ENCODE measurements around the gene TUT1. TPM values are rescaled to one million over a fixed set of nuclear protein-coding genes. Genes with fewer than 3 reads are reported as not detected.

The TUT1 gene
- total RNA-seq, 2 experiments from 2014 or later, result 22.5 to 38.2 TPM

- no peak overlapping the region for H3K4me3 ChIP-seq (ENCODE audit: low read depth, low read length, poor library complexity, severe bottlenecking)
- H3K27ac ChIP-seq (ENCODE audit: low read depth, low read length, poor library complexity, severe bottlenecking), result peak overlapping the region; percentile 48
- no TSS peak for BruUV-seq (replicated peaks)
- peaks cover 79% of the 10 kb centered on the region for H3K36me3 ChIP-seq (ENCODE audit: insufficient read depth, low read length)
- no peaks in the 10 kb centered on the region for H3K9me2 ChIP-seq (ENCODE audit: insufficient read depth, low read length)
- H4K20me1 ChIP-seq (ENCODE audit: insufficient read depth, low read length), result no peaks in the 10 kb centered on the region
- H3K9me3 ChIP-seq (ENCODE audit: low read length), result no peaks in the 10 kb centered on the region
- peak; percentile 62 for DNase-seq (ENCODE audit: low spot score)
- CTCF ChIA-PET (ENCODE audit: unreplicated experiment), result interaction anchor here (0.9 to 1.8 kb wide), 2 partner anchors 14 to 45 kb away, joined by 3 to 9 read pairs; partner anchors contain the start of gene MTA2
- intact Hi-C loops (cut with micrococcal nuclease; ENCODE audit: unreplicated experiment), result no loop called here
- no peak overlapping the region for H2AFZ ChIP-seq (ENCODE audit: low read length)
- H3K4me2 ChIP-seq (ENCODE audit: low read length), result peak overlapping the region; percentile 38; the same call in 1 of the 2 replicates
- POLR2A ChIA-PET, result interaction anchor here (1.0 to 1.4 kb wide), 4 partner anchors 13 to 124 kb away, joined by 3 to 6 read pairs (median 4); partner anchors contain the start of genes EEF1G and TUT1
- H3K79me2 ChIP-seq (ENCODE audit: insufficient read depth, low read depth, low read length), result no peaks in the 10 kb centered on the region
- TF ChIP-seq CTCF (conservative IDR thresholded peaks at IDR 0.05; ENCODE audit: low read length) (no peak), EZH2phosphoT487 (IDR thresholded peaks at IDR 0.05; ENCODE audit: borderline replicate concordance, low read depth, low read length) (no peak)
- peaks cover 42% of the 10 kb centered on the region for H3K4me1 ChIP-seq (ENCODE audit: insufficient read depth, low read length, poor library complexity, severe bottlenecking)
Observed at GRCh38 chr11:62556108-62556874, 35.0 kb downstream of the TUT1 start.

- BruUV-seq (replicated peaks), result no TSS peak
- TF ChIP-seq CTCF (conservative IDR thresholded peaks at IDR 0.05; ENCODE audit: low read length) (no peak), EZH2phosphoT487 (IDR thresholded peaks at IDR 0.05; ENCODE audit: borderline replicate concordance, low read depth, low read length) (no peak)
- H3K4me3 ChIP-seq (ENCODE audit: low read depth, low read length, poor library complexity, severe bottlenecking), result no peak overlapping the region
- DNase-seq (ENCODE audit: low spot score), result peak; percentile 52
- H3K9me3 ChIP-seq (ENCODE audit: low read length), result no peaks in the 10 kb centered on the region
- no peaks in the 10 kb centered on the region for H3K9me2 ChIP-seq (ENCODE audit: insufficient read depth, low read length)
- intact Hi-C loops (cut with micrococcal nuclease; ENCODE audit: unreplicated experiment), result no loop called here
- H3K27ac ChIP-seq (ENCODE audit: low read depth, low read length, poor library complexity, severe bottlenecking), result peak overlapping the region; percentile 48
- no peak overlapping the region for H2AFZ ChIP-seq (ENCODE audit: low read length)
- H3K79me2 ChIP-seq (ENCODE audit: insufficient read depth, low read depth, low read length), result no peaks in the 10 kb centered on the region
- peak overlapping the region; percentile 38; the same call in 1 of the 2 replicates for H3K4me2 ChIP-seq (ENCODE audit: low read length)
- peaks cover 72% of the 10 kb centered on the region for H3K36me3 ChIP-seq (ENCODE audit: insufficient read depth, low read length)
- CTCF ChIA-PET (ENCODE audit: unreplicated experiment), result interaction anchor here (0.9 kb wide), 1 partner anchor 46 kb away, joined by 3 read pairs; the partner anchor contains the start of gene MTA2
- POLR2A ChIA-PET, result interaction anchor here (1.0 to 1.2 kb wide), 3 partner anchors 13 to 36 kb away, joined by 3 to 5 read pairs (median 4); partner anchors contain the start of genes EEF1G and TUT1
- peaks cover 42% of the 10 kb centered on the region for H3K4me1 ChIP-seq (ENCODE audit: insufficient read depth, low read length, poor library complexity, severe bottlenecking)
- no peaks in the 10 kb centered on the region for H4K20me1 ChIP-seq (ENCODE audit: insufficient read depth, low read length)
Observed at GRCh38 chr11:62555464-62556107, 35.7 kb downstream of the TUT1 start.

Data from OCI-LY7 (cell line).